Measurements from ENCODE around the gene CFAP74.

CFAP74 gene

GRCh38 chr1:2042830-2043773, 39.5 kb upstream of the CFAP74 start:
- no peaks in the 10 kb centered on the region for H3K27me3 ChIP-seq (ENCODE audit: insufficient read depth, low read depth, severe bottlenecking)

DNA sequence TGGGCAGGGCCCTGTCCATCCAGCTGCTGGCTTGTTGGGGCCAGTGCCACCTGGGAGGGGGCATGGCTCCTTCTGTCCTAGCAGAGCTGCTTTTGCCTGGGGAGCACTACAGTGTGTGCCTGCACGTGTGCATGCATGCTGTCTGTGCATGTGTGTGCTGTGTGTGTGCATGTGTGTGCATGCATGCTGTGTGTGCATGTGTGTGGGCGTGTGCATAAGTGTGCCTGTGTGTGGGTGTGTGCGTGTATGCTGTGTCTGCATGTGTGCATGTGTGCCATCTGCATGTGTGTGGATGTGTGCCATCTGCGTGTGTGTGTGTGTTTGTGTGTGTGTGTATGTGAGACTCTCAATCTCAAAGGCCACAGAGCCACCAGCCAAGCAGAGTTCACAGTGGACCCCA, 38.3 kb upstream of the CFAP74 start:
- H3K27me3 ChIP-seq (ENCODE audit: insufficient read depth, low read depth, severe bottlenecking): no peaks in the 10 kb centered on the region
- TF ChIP-seq CTCF (IDR thresholded peaks at IDR 0.05; ENCODE audit: low read depth, low read length): no peak
- H3K9me3 ChIP-seq (ENCODE audit: severe bottlenecking): peaks cover 4% of the 10 kb centered on the region
- DNase-seq: no peak
- H3K27ac ChIP-seq: no peak overlapping the region
- no peak overlapping the region for H3K4me3 ChIP-seq (ENCODE audit: low read depth, low read length)
- no peaks in the 10 kb centered on the region for H3K36me3 ChIP-seq

More at GRCh38 chr1:2042830-2043773, 39.5 kb upstream of the CFAP74 start:
- DNase-seq: no peak
- Histone ChIP-seq H3K27ac (no peak overlapping the region), H3K9me3 (ENCODE audit: severe bottlenecking) (peaks cover 4% of the 10 kb centered on the region), H3K36me3 (no peaks in the 10 kb centered on the region), H3K4me3 (ENCODE audit: low read depth, low read length) (no peak overlapping the region)
- peak; percentile 6; the same call in 1 of the 2 replicates for TF ChIP-seq CTCF (IDR thresholded peaks at IDR 0.05; ENCODE audit: low read depth, low read length)

GRCh38 chr1:2041305-2041704, 37.7 kb upstream of the CFAP74 start:
- Histone ChIP-seq H3K36me3 (no peaks in the 10 kb centered on the region), H3K27ac (no peak overlapping the region)
- no peak for DNase-seq

GRCh38 chr1:2039251-2039650, 35.7 kb upstream of the CFAP74 start:
- Histone ChIP-seq H3K4me3 (ENCODE audit: low read depth, low read length) (no peak overlapping the region), H3K9me3 (ENCODE audit: severe bottlenecking) (peaks cover 4% of the 10 kb centered on the region), H3K27ac (no peak overlapping the region), H3K36me3 (no peaks in the 10 kb centered on the region), H3K27me3 (ENCODE audit: insufficient read depth, low read depth, severe bottlenecking) (no peaks in the 10 kb centered on the region)
- no peak for TF ChIP-seq CTCF (IDR thresholded peaks at IDR 0.05; ENCODE audit: low read depth, low read length)
- peak; percentile 33 for DNase-seq

More at GRCh38 chr1:2041305-2041704, 37.7 kb upstream of the CFAP74 start:
- Histone ChIP-seq H3K9me3 (ENCODE audit: severe bottlenecking) (peaks cover 4% of the 10 kb centered on the region), H3K4me3 (ENCODE audit: low read depth, low read length) (no peak overlapping the region), H3K27me3 (ENCODE audit: insufficient read depth, low read depth, severe bottlenecking) (no peaks in the 10 kb centered on the region)
- TF ChIP-seq CTCF (IDR thresholded peaks at IDR 0.05; ENCODE audit: low read depth, low read length): no peak

DNA sequence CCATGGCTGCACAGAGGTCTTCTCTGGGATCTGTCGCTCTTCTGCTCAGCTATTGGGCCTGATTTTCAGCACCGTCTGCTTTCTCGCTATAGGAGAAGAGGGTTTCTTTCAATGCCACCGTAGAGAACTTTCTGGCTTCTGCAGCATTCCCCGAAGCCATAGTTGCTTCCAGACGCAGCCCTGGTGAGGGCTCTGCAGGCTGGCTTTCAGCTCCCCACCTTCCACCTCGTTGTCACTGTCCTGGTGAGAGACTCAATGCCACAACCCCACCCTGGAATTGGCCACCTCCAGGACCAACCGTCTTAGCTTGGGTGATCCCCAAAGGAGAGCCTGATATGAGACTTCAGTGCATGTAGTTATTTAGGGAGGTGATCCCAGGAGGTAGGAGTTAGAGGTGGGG, 34.6 kb upstream of the CFAP74 start:
- no peaks in the 10 kb centered on the region for H3K27me3 ChIP-seq (ENCODE audit: insufficient read depth, low read depth, severe bottlenecking)
- peaks cover 4% of the 10 kb centered on the region for H3K9me3 ChIP-seq (ENCODE audit: severe bottlenecking)
- H3K4me3 ChIP-seq (ENCODE audit: low read depth, low read length): no peak overlapping the region
- H3K36me3 ChIP-seq: no peaks in the 10 kb centered on the region
- TF ChIP-seq CTCF (IDR thresholded peaks at IDR 0.05; ENCODE audit: low read depth, low read length): no peak
- no peak overlapping the region for H3K27ac ChIP-seq
- no peak for DNase-seq
